Measurements from ENCODE around the gene LINC01488. TPM values are rescaled to one million over a fixed set of nuclear protein-coding genes. Genes with fewer than 3 reads are reported as not detected.

Gene LINC01488
- total RNA-seq, result not detected

GRCh38 chr11:69481393-69481844 is at the start of gene LINC01488:
TSS of gene LINC01488 (plus strand) at chr11:69481663.
- ChIA-PET CTCF (no interaction called here), POLR2A (no interaction called here)
- no peaks in the 10 kb centered on the region for H3K36me3 Mint-ChIP-seq (ENCODE audit: low read depth)
- no peaks in the 10 kb centered on the region for H3K9me3 Mint-ChIP-seq
- no peak within 1 kb of the TSS for H3K27ac Mint-ChIP-seq
- no peak for DNase-seq
- no peaks in the 10 kb centered on the region for H3K27me3 Mint-ChIP-seq
- no peak within 1 kb of the TSS for H3K4me3 Mint-ChIP-seq
- H3K4me1 Mint-ChIP-seq, result no peaks in the 10 kb centered on the region

- no peak overlapping the region for H3K4me3 Mint-ChIP-seq
- no peaks in the 10 kb centered on the region for H3K9me3 Mint-ChIP-seq
- no peaks in the 10 kb centered on the region for H3K36me3 Mint-ChIP-seq (ENCODE audit: low read depth)
- CTCF ChIA-PET, result no interaction called here
- H3K27me3 Mint-ChIP-seq, result peaks cover 10% of the 10 kb centered on the region
- no peaks in the 10 kb centered on the region for H3K4me1 Mint-ChIP-seq
- POLR2A ChIA-PET, result no interaction called here
- no peak for DNase-seq
- no peak overlapping the region for H3K27ac Mint-ChIP-seq
These were observed 49.3 kb upstream of the LINC01488 start for GRCh38 chr11:69431893-69432738.

GRCh38 chr11:69433741-69434140 is 47.7 kb upstream of the LINC01488 start:
- no peak overlapping the region for H3K27ac Mint-ChIP-seq
- no peaks in the 10 kb centered on the region for H3K4me1 Mint-ChIP-seq
- POLR2A ChIA-PET, result no interaction called here
- no peak overlapping the region for H3K4me3 Mint-ChIP-seq
- H3K27me3 Mint-ChIP-seq, result peaks cover 10% of the 10 kb centered on the region
- no peaks in the 10 kb centered on the region for H3K9me3 Mint-ChIP-seq
- H3K36me3 Mint-ChIP-seq (ENCODE audit: low read depth), result no peaks in the 10 kb centered on the region
- CTCF ChIA-PET, result no interaction called here
- DNase-seq, result no peak

- no peak for DNase-seq
- ChIA-PET CTCF (no interaction called here), POLR2A (no interaction called here)
- Mint-ChIP-seq H3K9me3 (no peaks in the 10 kb centered on the region), H3K27me3 (peaks cover 10% of the 10 kb centered on the region), H3K4me1 (no peaks in the 10 kb centered on the region), H3K27ac (no peak overlapping the region), H3K4me3 (no peak overlapping the region), H3K36me3 (ENCODE audit: low read depth) (no peaks in the 10 kb centered on the region)
These were observed 47.0 kb upstream of the LINC01488 start for GRCh38 chr11:69434471-69434931.

GRCh38 chr11:69435161-69435986 is 46.1 kb upstream of the LINC01488 start:
- Mint-ChIP-seq H3K4me3 (no peak overlapping the region), H3K27ac (no peak overlapping the region), H3K9me3 (no peaks in the 10 kb centered on the region), H3K36me3 (ENCODE audit: low read depth) (no peaks in the 10 kb centered on the region), H3K27me3 (peaks cover 10% of the 10 kb centered on the region), H3K4me1 (no peaks in the 10 kb centered on the region)
- ChIA-PET POLR2A (no interaction called here), CTCF (no interaction called here)
- no peak for DNase-seq

- POLR2A ChIA-PET, result no interaction called here
- Mint-ChIP-seq H3K4me1 (no peaks in the 10 kb centered on the region), H3K4me3 (no peak overlapping the region), H3K9me3 (no peaks in the 10 kb centered on the region), H3K36me3 (ENCODE audit: low read depth) (no peaks in the 10 kb centered on the region), H3K27ac (no peak overlapping the region), H3K27me3 (peaks cover 11% of the 10 kb centered on the region)
- DNase-seq, result no peak
- CTCF ChIA-PET, result no interaction called here
These were observed 45.2 kb upstream of the LINC01488 start for GRCh38 chr11:69436041-69436982.

- Mint-ChIP-seq H3K4me3 (no peak overlapping the region), H3K27ac (no peak overlapping the region), H3K9me3 (no peaks in the 10 kb centered on the region), H3K4me1 (no peaks in the 10 kb centered on the region), H3K36me3 (ENCODE audit: low read depth) (no peaks in the 10 kb centered on the region), H3K27me3 (peaks cover 10% of the 10 kb centered on the region)
- POLR2A ChIA-PET, result no interaction called here
- CTCF ChIA-PET, result no interaction called here
- DNase-seq, result no peak
These were observed 44.2 kb upstream of the LINC01488 start for GRCh38 chr11:69437001-69437875.

GRCh38 chr11:69437876-69438205 is 43.6 kb upstream of the LINC01488 start:
- ChIA-PET POLR2A (no interaction called here), CTCF (no interaction called here)
- H3K36me3 Mint-ChIP-seq (ENCODE audit: low read depth), result no peaks in the 10 kb centered on the region
- peaks cover 2% of the 10 kb centered on the region for H3K4me1 Mint-ChIP-seq
- no peaks in the 10 kb centered on the region for H3K9me3 Mint-ChIP-seq
- H3K27ac Mint-ChIP-seq, result no peak overlapping the region
- DNase-seq, result no peak
- peaks cover 10% of the 10 kb centered on the region for H3K27me3 Mint-ChIP-seq
- H3K4me3 Mint-ChIP-seq, result no peak overlapping the region

- Mint-ChIP-seq H3K27ac (no peak overlapping the region), H3K4me3 (no peak overlapping the region), H3K27me3 (peaks cover 8% of the 10 kb centered on the region), H3K4me1 (peaks cover 5% of the 10 kb centered on the region), H3K36me3 (ENCODE audit: low read depth) (no peaks in the 10 kb centered on the region), H3K9me3 (no peaks in the 10 kb centered on the region)
- CTCF ChIA-PET, result no interaction called here
- DNase-seq, result no peak
- POLR2A ChIA-PET, result no interaction called here
These were observed 43.1 kb upstream of the LINC01488 start for GRCh38 chr11:69438286-69438920.

- Mint-ChIP-seq H3K27ac (no peak overlapping the region), H3K4me1 (peaks cover 9% of the 10 kb centered on the region)
These were observed 42.3 kb upstream of the LINC01488 start for GRCh38 chr11:69439127-69439526.

GRCh38 chr11:69439651-69440464 is 41.6 kb upstream of the LINC01488 start:
- no peaks in the 10 kb centered on the region for H3K36me3 Mint-ChIP-seq (ENCODE audit: low read depth)
- no peak for DNase-seq
- peaks cover 5% of the 10 kb centered on the region for H3K27me3 Mint-ChIP-seq
- CTCF ChIA-PET, result no interaction called here
- H3K27ac Mint-ChIP-seq, result no peak overlapping the region
- H3K4me1 Mint-ChIP-seq, result peaks cover 9% of the 10 kb centered on the region
- H3K4me3 Mint-ChIP-seq, result no peak overlapping the region
- H3K9me3 Mint-ChIP-seq, result no peaks in the 10 kb centered on the region
- POLR2A ChIA-PET, result no interaction called here

More at GRCh38 chr11:69439127-69439526, 42.3 kb upstream of the LINC01488 start:
- Mint-ChIP-seq H3K36me3 (ENCODE audit: low read depth) (no peaks in the 10 kb centered on the region), H3K9me3 (no peaks in the 10 kb centered on the region), H3K4me3 (no peak overlapping the region), H3K27me3 (peaks cover 6% of the 10 kb centered on the region)
- POLR2A ChIA-PET, result no interaction called here
- CTCF ChIA-PET, result no interaction called here
- no peak for DNase-seq

Data from activated CD4-positive, alpha-beta memory T cell treated with anti-CD3 and anti-CD28 coated beads, Interleukin-2, amount 10 ng/mL, durations not matched to agents 7 days and 5 days (primary cell).